MCF 10A (cell line): ENCODE data around the gene PACRG. TPM values are rescaled to one million over a fixed set of nuclear protein-coding genes. Genes with fewer than 3 reads are reported as not detected.

ENCODE experiments used
- BruUV-seq: library from RNA; stranded (reverse); fragments of 400-500 nt; replicated peaks from 2 replicates; lab custom pipeline; 2021; lab: Mats Ljungman, UMichigan
- CTCF ChIA-PET: fragments of 300-600 bp; sonication (Branson Sonifier 250); formaldehyde crosslinking; extraction: SDS; loops from one replicate; lab custom pipeline; 2021; ENCODE audit warnings: antibody characterized with exemption, inconsistent platforms; lab: Yijun Ruan, JAX
- POLR2A ChIA-PET: fragments of 300-600, 350-650 bp; sonication (Branson Sonifier 250); formaldehyde crosslinking; extraction: SDS; loops from one replicate; lab custom pipeline; 2020; ENCODE audit warnings: antibody characterized with exemption, inconsistent platforms; lab: Yijun Ruan, JAX
- DNase-seq: peaks from one replicate; pipeline ENCODE4 v3.0.0-alpha.2; 2018; ENCODE audit not compliant: unreplicated experiment
- H3K27ac Mint-ChIP-seq: one replicate; pipeline ENCODE4 v1.8.0; 2022; ENCODE audit warnings: mild to moderate bottlenecking, low read depth, mixed read lengths; ENCODE audit not compliant: unreplicated experiment
- H3K27me3 Mint-ChIP-seq: one replicate; pipeline ENCODE4 v1.8.0; 2022; ENCODE audit warnings: mixed read lengths; ENCODE audit not compliant: insufficient read depth, unreplicated experiment
- H3K36me3 Mint-ChIP-seq: one replicate; pipeline ENCODE4 v1.8.0; 2022; ENCODE audit warnings: mild to moderate bottlenecking, moderate library complexity, mixed read lengths; ENCODE audit not compliant: insufficient read depth, unreplicated experiment
- H3K4me1 Mint-ChIP-seq: one replicate; pipeline ENCODE4 v1.8.0; 2022; ENCODE audit warnings: mixed read lengths; ENCODE audit not compliant: insufficient read depth, unreplicated experiment
- H3K4me3 Mint-ChIP-seq: one replicate; pipeline ENCODE4 v1.8.0; 2022; ENCODE audit warnings: mild to moderate bottlenecking, moderate library complexity, mixed read lengths; ENCODE audit not compliant: unreplicated experiment
- H3K9me3 Mint-ChIP-seq: one replicate; pipeline ENCODE4 v1.8.0; 2022; ENCODE audit warnings: mixed read lengths; ENCODE audit not compliant: unreplicated experiment
- CTCF ChIP-seq: fragments of 200-600 bp; IDR thresholded peaks from one replicate; pipeline ENCODE4 v1.8.0; 2022; ENCODE audit warnings: antibody characterized with exemption, mild to moderate bottlenecking; ENCODE audit not compliant: unreplicated experiment
- intact Hi-C: fragments of 100-400 bp; cut with micrococcal nuclease; formaldehyde crosslinking; loops from 2 replicates; pipeline ENCODE4 v1.14.1; 2022
- total RNA-seq: library from RNA; stranded (reverse); gene quantifications from 2 replicates; pipeline ENCODE4 v1.2.3, GENCODE V29; 2022

PACRG gene
- total RNA-seq, 1 experiment from 2014 or later: not detected

- Mint-ChIP-seq H3K27ac (no peak overlapping the region), H3K4me1 (no peaks in the 10 kb centered on the region), H3K4me3 (no peak overlapping the region), H3K9me3 (peaks cover 14% of the 10 kb centered on the region), H3K27me3 (no peaks in the 10 kb centered on the region), H3K36me3 (no peaks in the 10 kb centered on the region)
- DNase-seq: no peak
- TF ChIP-seq CTCF: no peak
- BruUV-seq: no TSS peak
- ChIA-PET POLR2A (no interaction called here), CTCF (interaction anchor here (1.1 kb wide), 1 partner anchor 352 kb away, joined by 5 read pairs; no protein-coding TSS in a partner anchor)
- intact Hi-C loops: no loop called here
Observed at GRCh38 chr6:163209005-163209404, 481.2 kb downstream of the PACRG start.

- TF ChIP-seq CTCF: no peak
- Mint-ChIP-seq H3K4me1 (no peaks in the 10 kb centered on the region), H3K27ac (no peak overlapping the region), H3K4me3 (no peak overlapping the region), H3K27me3 (no peaks in the 10 kb centered on the region), H3K36me3 (no peaks in the 10 kb centered on the region), H3K9me3 (peaks cover 14% of the 10 kb centered on the region)
- DNase-seq: no peak
- CTCF ChIA-PET: no interaction called here
- intact Hi-C loops: no loop called here
- no TSS peak for BruUV-seq
- POLR2A ChIA-PET: no interaction called here
Observed at GRCh38 chr6:163212123-163212522, 484.3 kb downstream of the PACRG start.

- H3K27me3 Mint-ChIP-seq: no peaks in the 10 kb centered on the region
- CTCF ChIA-PET: no interaction called here
- no TSS peak for BruUV-seq
- peaks cover 14% of the 10 kb centered on the region for H3K9me3 Mint-ChIP-seq
- POLR2A ChIA-PET: interaction anchor here (0.6 kb wide), 1 partner anchor 93 kb away, joined by 4 read pairs; no protein-coding TSS in a partner anchor
- no peak for TF ChIP-seq CTCF
- DNase-seq: no peak
- H3K27ac Mint-ChIP-seq: no peak overlapping the region
- H3K4me3 Mint-ChIP-seq: no peak overlapping the region
- H3K36me3 Mint-ChIP-seq: no peaks in the 10 kb centered on the region
- no peaks in the 10 kb centered on the region for H3K4me1 Mint-ChIP-seq
- intact Hi-C loops: no loop called here
Observed at GRCh38 chr6:163214259-163214658, 486.5 kb downstream of the PACRG start.

- CTCF ChIA-PET: interaction anchor here (1.8 kb wide), 1 partner anchor 9 kb away, joined by 5 read pairs; no protein-coding TSS in a partner anchor
- no peak for DNase-seq
Observed at GRCh38 chr6:163218361-163218894, 490.7 kb downstream of the PACRG start.

More at GRCh38 chr6:163218361-163218894, 490.7 kb downstream of the PACRG start:
- H3K9me3 Mint-ChIP-seq: peaks cover 4% of the 10 kb centered on the region
- BruUV-seq: no TSS peak
- no peaks in the 10 kb centered on the region for H3K27me3 Mint-ChIP-seq
- intact Hi-C loops: no loop called here
- no peak overlapping the region for H3K4me3 Mint-ChIP-seq
- no peak for TF ChIP-seq CTCF
- POLR2A ChIA-PET: interaction anchor here (0.6 kb wide), 1 partner anchor 1496 kb away, joined by 3 read pairs; no protein-coding TSS in a partner anchor
- H3K27ac Mint-ChIP-seq: no peak overlapping the region
- H3K4me1 Mint-ChIP-seq: no peaks in the 10 kb centered on the region
- H3K36me3 Mint-ChIP-seq: no peaks in the 10 kb centered on the region
